Mesenteric fat pad (tissue), 1 donor: ENCODE data around the gene LAMA5. TPM values are rescaled to one million over a fixed set of nuclear protein-coding genes. Genes with fewer than 3 reads are reported as not detected.

Experiments used
- DNase-seq: peaks from one replicate; pipeline ENCODE4 v3.0.0-alpha.2; 2020; ENCODE audit warnings: low spot score
- total RNA-seq: library from RNA; stranded (reverse); fragmentation: NEBNext Ultra II Directional; extraction: Animal tissue kit (Norgen Biotek cat#: 25700); gene quantifications from one replicate; pipeline ENCODE4 v1.2.1, GENCODE V29; 2021
- donor health status: DM: yes; HTN: yes; CAD: no.

Gene LAMA5
- total RNA-seq, 1 donor from 2014 or later, result 126 TPM

GRCh38 chr20:62293111-62293784 lies 73.9 kb downstream of the LAMA5 start:
- no peak for DNase-seq

GRCh38 chr20:62292108-62292507 lies 75.0 kb downstream of the LAMA5 start:
- DNase-seq, result no peak

DNA sequence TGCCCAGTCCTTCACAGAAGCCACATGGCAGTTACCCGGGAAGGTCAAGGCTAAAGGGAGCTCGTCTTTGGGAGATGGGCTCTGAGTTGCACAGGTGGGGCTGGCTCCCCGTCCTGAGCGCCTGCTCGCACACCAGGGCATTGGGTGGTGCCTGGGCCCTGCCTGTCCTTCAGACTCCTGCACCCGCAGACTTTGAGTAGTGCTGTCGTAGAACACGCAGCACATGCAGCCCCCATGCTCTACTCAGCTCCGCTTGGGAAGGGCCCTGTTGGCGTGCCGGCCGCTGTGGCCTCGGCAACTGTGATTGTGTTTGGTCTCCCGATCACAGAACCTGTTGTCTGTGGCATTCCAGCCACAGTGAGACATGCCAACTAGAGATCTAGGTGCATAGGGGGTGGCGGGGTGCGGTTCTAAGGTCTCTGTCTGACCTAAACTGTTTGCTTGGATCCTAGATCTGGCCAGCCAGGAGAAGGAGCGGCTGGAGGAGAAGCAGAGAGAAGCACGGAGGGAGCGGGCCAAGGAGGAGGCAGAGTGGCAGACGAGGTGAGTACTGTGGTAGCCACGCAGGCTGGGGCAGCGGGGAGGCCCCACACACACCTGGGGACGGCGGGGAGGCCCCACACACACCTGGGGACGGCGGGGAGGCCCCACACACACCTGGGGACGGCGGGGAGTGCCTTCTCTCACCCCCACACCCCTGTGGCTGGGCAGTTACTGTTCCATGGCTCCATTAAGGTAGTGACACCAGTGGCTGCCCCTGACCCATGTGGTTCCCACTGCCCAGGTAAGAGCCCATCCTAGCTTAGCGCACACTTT lies 75.7 kb downstream of the LAMA5 start:
- DNase-seq, result no peak

DNA sequence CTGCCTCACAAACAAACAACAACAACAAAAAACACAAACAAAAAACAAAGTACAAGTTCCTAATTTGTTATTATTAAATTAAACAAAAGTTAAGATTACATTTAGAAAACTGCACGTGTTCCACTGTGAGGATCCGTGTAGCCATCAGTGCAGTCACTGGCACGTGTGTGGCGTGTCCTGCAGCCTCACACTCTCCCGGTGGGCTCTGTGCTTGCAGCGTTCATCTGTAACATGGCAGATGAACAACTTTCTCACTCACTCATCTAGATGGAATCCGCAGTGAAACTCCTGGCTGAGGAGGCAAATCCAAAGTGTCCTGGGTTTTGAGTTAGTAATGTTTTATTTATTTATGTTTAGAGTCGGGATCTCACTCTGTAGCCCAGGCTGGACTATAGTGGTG lies 77.2 kb downstream of the LAMA5 start:
- no peak for DNase-seq

DNA sequence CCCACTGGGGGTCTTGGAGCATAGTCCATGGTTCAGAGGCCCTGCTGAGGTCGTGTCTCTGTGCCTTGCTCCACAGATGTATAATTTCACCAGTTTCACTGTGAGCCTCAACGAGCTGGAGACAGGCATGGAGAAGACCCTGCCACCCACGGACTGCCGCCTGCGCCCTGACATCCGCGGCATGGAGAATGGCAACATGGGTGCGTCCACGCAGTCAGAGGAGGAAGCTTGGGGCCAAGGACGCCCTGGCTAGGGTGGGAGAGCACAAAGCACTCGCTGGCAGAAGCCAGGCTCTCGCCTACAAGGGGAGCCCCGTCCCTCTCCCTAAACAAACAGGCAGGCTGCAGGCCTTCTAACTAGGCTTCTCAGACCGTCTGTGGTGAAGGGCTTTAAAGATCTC lies 78.0 kb downstream of the LAMA5 start:
- no peak for DNase-seq

GRCh38 chr20:62288535-62289105 lies 78.5 kb downstream of the LAMA5 start:
- DNase-seq, result no peak

DNA sequence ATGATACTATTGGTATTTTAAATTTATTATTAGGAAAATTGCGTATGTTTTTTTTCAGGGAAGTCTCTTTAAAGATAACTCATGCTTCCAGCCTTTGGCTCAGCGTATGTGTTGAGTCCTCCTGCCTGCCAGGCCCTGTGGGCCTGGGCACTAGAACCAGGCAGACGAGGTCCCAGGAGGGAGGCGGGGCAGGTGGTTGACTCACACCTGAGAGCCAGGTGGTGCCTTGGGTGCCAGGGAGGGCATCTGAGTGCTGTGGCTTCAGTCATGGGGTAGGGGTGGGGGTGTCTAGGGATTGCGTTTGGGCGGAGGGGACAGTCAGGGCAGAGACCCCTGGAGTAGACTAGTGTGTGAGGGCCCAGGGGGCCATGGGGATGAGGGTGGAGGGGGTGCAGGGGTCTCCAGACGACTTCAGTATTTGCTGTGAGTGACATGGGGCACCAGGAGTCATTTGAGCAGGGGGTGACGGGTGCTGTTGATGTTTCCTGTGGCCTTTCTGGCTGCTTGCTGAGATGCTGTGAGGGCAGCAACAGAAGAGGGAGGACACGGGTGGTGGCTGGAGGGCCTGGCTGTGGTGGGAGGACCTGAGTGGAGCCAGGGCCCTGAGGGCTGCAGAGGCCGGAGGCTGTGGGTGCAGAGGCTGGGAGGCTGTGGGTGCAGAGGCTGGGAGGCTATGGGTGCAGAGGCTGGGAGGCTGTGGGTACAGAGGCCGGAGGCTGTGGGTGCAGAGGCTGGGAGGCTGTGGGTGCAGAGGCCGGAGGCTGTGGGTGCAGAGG lies 79.2 kb downstream of the LAMA5 start:
- DNase-seq, result no peak

- DNase-seq, result no peak
Measured at GRCh38 chr20:62287129-62287528, 80.0 kb downstream of the LAMA5 start.

DNA sequence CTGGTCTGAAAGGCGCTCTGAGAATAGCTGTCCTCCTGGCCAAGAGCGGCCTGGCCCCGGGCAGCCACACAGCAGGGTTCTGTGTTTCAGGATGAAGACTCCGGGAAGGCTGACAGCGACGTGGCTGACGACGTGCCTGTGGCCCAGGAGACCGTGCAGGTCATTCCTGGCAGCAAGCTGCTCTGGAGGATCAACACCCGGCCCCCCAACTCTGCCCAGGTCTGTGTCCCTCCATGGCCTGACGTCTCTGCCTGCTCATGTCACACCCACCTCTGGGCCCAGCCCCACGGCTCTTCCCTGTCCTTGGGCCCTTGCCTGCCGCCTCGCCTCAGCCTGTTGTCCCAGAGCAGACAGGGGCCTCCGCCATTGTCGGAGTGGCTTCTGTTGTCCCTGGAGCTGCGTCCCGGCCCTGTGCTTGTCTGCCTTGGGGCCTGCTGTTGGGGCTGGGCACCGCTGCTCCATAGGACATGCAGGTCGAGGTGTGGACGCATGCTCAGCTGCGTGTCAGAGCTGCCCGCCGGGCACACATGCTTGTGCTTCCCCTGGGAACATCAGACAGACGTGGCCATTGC lies 80.5 kb downstream of the LAMA5 start:
- DNase-seq, result no peak

- DNase-seq, result no peak
Measured at GRCh38 chr20:62285722-62286121, 81.4 kb downstream of the LAMA5 start.

- DNase-seq, result no peak
Measured at GRCh38 chr20:62285151-62285550, 82.0 kb downstream of the LAMA5 start.

DNA sequence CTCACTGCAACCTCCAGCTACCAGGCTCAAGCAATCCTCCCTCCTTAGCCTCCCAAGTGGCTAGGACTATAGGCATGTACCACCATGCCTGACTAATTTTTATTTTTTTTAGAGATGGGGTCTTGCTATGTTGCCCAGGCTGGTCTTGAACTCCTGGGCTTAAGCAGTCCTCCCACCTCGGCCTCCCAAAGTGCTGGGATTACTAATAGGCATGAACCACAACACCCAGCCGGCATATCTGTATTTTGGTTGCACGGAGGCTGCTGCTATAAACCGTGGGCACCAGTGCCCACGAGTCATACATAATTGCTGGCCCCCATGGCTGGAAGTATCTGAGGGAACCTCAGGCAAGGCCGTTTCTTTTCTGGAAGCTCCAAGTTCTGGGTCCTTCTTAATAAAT lies 82.7 kb downstream of the LAMA5 start:
- DNase-seq, result no peak

GRCh38 chr20:62282877-62283503 lies 84.1 kb downstream of the LAMA5 start:
- DNase-seq, result no peak

DNA sequence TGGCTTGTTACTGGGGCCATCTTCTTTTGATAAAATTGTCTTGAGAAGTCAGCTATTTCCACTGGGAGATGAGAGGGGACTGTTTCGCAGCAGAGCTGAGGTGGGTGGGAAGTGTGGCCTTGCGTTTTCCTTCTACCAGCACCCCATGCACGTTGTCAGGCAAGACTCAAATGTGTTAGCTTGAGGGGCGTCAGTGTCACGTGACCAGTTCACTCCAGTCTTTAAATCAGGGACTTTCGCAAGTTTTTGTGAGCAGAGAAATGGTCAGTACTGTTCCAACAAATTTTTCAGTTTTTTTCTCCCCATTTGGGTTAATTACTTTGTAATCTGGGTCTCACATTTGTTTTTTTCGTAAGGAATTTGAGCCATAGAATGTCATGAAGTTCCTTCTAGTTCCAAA lies 85.0 kb downstream of the LAMA5 start:
- no peak for DNase-seq

DNA sequence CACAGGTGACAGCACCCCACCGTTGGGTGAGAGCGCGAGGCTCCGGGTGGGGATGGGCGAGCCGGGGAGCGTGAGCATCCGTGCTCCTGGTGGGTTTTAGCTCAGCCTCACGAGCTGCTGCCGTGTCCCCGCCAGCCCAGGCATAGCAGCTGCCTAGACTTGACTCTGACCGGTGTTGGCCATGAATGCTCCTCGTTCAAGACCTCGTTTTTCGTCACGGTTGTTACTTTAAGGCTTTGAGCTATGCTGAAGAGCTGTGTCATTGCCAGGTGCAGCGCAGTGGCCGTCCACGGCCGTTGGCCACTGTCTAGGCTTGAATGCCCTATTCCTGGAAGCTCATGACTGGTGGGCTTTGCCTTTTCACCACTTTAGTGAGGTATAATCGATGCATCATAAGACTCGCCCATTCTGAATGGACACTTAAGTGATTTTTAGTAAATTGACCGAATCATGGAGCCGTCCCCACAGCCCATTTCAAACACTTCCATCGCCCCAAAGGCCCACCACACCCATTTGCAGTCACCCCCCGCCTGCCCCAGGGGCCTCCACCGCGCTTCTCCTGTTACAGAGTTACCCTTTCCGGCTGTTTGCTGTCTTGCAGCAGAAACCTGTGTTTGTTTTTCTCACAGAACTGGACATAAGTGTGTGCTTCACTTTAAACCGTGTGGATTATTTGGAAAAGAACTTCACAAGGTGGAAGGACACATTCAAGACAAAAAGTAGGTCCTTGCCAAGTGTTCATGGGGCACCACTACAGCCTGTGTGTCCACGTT lies 85.8 kb downstream of the LAMA5 start:
- no peak for DNase-seq

DNA sequence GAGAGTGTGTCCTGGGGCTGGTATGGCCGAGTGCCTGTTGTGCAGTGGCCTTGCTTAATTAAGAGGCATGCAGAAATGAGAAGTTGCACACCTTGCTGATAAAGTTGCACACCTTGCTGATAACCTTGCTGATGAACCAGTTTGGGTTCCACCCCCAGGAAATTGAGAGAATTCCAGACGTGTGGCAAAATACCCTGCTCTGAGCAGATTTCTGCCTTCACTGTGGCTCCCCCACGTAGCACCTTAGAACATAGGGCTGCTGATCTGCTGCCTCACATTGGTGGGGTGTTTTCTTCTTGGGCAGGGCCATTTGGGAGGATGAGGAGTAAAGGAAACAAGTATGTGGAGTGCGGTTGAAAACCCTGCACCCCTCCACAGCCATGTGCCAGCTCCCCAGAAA lies 86.8 kb downstream of the LAMA5 start:
- DNase-seq, result no peak

DNA sequence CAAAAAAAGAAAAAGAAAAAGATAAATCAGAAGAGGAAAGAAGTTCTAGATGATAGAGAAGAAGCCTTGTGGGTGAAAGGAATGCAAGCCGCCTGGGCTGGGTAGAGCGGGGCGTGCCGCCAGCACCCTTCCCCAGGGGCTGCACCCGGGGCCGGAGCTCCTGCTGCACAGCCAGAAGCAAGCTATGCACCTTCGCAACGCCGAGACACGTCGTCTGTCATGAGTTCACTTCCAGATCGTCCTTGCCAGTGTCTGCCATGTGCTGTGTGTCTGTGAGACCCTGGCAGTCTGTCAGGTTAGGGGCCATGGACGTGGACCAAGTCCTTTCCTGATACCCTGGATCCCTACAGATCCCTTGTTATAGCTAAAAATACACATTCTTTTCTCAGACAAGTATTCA lies 89.9 kb downstream of the LAMA5 start:
- DNase-seq, result no peak

- DNase-seq, result no peak
Measured at GRCh38 chr20:62276439-62276838, 90.7 kb downstream of the LAMA5 start.

- no peak for DNase-seq
Measured at GRCh38 chr20:62275219-62275618, 91.9 kb downstream of the LAMA5 start.

GRCh38 chr20:62274332-62274950 lies 92.7 kb downstream of the LAMA5 start:
- no peak for DNase-seq
